Measurements from ENCODE around the gene GEMIN2.
"Not testable (repeated sequence)": the region's sequence is repeated elsewhere in the genome, so short reads cannot be mapped to it uniquely, and the experiment has no call there.

The GEMIN2 gene

GRCh38 chr14:39114073-39114838, at the start of gene GEMIN2:
Gene GEMIN2, plus strand, starts transcription at chr14:39114323. Its CDS starts 16 bp downstream, at chr14:39114339.
- DNase-seq: peak; percentile 98

GRCh38 chr14:39069169-39069805, 44.8 kb upstream of the GEMIN2 start:
- not testable (repeated sequence) for DNase-seq

- DNase-seq: no peak
Observed at GRCh38 chr14:39069923-39070322, 44.2 kb upstream of the GEMIN2 start.

GRCh38 chr14:39071096-39071495, 43.0 kb upstream of the GEMIN2 start:
- DNase-seq: no peak

- DNase-seq: no peak
Observed at GRCh38 chr14:39080886-39081285, 33.2 kb upstream of the GEMIN2 start.

- DNase-seq: no peak
Observed at GRCh38 chr14:39083127-39083526, 31.0 kb upstream of the GEMIN2 start.

- DNase-seq: no peak
Observed at GRCh38 chr14:39085933-39086332, 28.2 kb upstream of the GEMIN2 start.

GRCh38 chr14:39087493-39087892, 26.6 kb upstream of the GEMIN2 start:
- DNase-seq: no peak

GRCh38 chr14:39090548-39091111, 23.5 kb upstream of the GEMIN2 start:
- DNase-seq: no peak

- no peak for DNase-seq
Observed at GRCh38 chr14:39091716-39092115, 22.4 kb upstream of the GEMIN2 start.

GRCh38 chr14:39094515-39094914, 19.6 kb upstream of the GEMIN2 start:
- DNase-seq: no peak

- no peak for DNase-seq
Observed at GRCh38 chr14:39097159-39097558, 17.0 kb upstream of the GEMIN2 start.

- not testable (repeated sequence) for DNase-seq
Observed at GRCh38 chr14:39099215-39099614, 14.9 kb upstream of the GEMIN2 start.

GRCh38 chr14:39099748-39100147, 14.4 kb upstream of the GEMIN2 start:
- no peak for DNase-seq

GRCh38 chr14:39102265-39102968, 11.7 kb upstream of the GEMIN2 start:
- DNase-seq: peak; percentile 31

GRCh38 chr14:39102969-39103957, 10.9 kb upstream of the GEMIN2 start, which contains the start of gene SEC23A:
Gene SEC23A, minus strand, starts transcription at chr14:39103235. Its CDS starts 7,117 bp downstream, at chr14:39096118.
- peak; percentile 98 for DNase-seq

- DNase-seq: not testable (repeated sequence)
Observed at GRCh38 chr14:39104078-39104801, 9.9 kb upstream of the GEMIN2 start.

- DNase-seq: no peak
Observed at GRCh38 chr14:39107591-39107996, 6.5 kb upstream of the GEMIN2 start.

- no peak for DNase-seq
Observed at GRCh38 chr14:39108791-39109190, 5.3 kb upstream of the GEMIN2 start.

- no peak for DNase-seq
Observed at GRCh38 chr14:39109893-39110715, 4.0 kb upstream of the GEMIN2 start.

Measured in DMS79 (cell line).